Measurements from ENCODE around the gene AHSA1. TPM values are rescaled to one million over a fixed set of nuclear protein-coding genes. Genes with fewer than 3 reads are reported as not detected.

Gene AHSA1
- total RNA-seq, 3 donors from 2014 or later = 81.0 to 121 (median 110) TPM

- TF ChIP-seq POLR2AphosphoS5 (IDR thresholded peaks at IDR 0.05) (no peak), POLR2A (IDR thresholded peaks at IDR 0.05) (no peak)
- TF ChIP-seq, protein P1, sequence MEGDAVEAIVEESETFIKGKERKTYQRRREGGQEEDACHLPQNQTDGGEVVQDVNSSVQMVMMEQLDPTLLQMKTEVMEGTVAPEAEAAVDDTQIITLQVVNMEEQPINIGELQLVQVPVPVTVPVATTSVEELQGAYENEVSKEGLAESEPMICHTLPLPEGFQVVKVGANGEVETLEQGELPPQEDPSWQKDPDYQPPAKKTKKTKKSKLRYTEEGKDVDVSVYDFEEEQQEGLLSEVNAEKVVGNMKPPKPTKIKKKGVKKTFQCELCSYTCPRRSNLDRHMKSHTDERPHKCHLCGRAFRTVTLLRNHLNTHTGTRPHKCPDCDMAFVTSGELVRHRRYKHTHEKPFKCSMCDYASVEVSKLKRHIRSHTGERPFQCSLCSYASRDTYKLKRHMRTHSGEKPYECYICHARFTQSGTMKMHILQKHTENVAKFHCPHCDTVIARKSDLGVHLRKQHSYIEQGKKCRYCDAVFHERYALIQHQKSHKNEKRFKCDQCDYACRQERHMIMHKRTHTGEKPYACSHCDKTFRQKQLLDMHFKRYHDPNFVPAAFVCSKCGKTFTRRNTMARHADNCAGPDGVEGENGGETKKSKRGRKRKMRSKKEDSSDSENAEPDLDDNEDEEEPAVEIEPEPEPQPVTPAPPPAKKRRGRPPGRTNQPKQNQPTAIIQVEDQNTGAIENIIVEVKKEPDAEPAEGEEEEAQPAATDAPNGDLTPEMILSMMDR (IDR thresholded peaks at IDR 0.05) = no peak
- Histone ChIP-seq H3K27ac (no peak overlapping the region), H3K4me1 (no peaks in the 10 kb centered on the region), H3K27me3 (no peaks in the 10 kb centered on the region), H3K4me3 (no peak overlapping the region), H3K9me3 (peaks cover 0 to 8% of the 10 kb centered on the region in 2 donors), H3K36me3 (peaks cover 3% of the 10 kb centered on the region)
- intact Hi-C loops (cut with DNase I; ENCODE audit: low total_unique reads) = no loop called here
- DNase-seq (ENCODE audit: low spot score in 2 of 2) = no peak
These were observed 50.4 kb downstream of the AHSA1 start for GRCh38 chr14:77508249-77508648.

- peaks cover 3% of the 10 kb centered on the region for H3K36me3 ChIP-seq
- no peak overlapping the region for H3K27ac ChIP-seq
These were observed 51.0 kb downstream of the AHSA1 start for GRCh38 chr14:77508876-77509275.

DNA sequence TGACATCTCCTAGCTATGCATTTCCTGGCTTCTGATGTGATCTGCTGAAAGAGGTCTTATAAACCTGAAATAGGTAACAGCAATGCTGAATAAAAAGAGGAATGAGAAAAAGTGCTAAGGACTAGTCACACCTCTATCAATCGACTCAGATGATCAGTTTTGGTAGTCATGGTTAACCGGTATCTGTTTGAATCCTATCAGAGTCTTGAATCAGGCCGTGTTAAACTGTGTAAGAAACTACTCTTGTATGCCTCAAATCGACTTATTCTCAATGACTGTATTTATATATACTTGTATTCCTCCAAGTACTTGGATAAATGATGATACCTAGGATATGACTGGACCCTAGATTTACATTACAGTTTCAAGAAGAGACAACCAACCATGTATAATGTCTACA is 51.5 kb downstream of the AHSA1 start:
- Histone ChIP-seq H3K9me3 (no peaks in the 10 kb centered on the region), H3K4me3 (no peak overlapping the region), H3K4me1 (no peaks in the 10 kb centered on the region), H3K27me3 (no peaks in the 10 kb centered on the region), H3K27ac (no peak overlapping the region), H3K36me3 (peaks cover 3% of the 10 kb centered on the region)
- DNase-seq (ENCODE audit: low spot score in 2 of 2) = no peak
- intact Hi-C loops (cut with DNase I; ENCODE audit: low total_unique reads) = no loop called here
- TF ChIP-seq POLR2AphosphoS5 (IDR thresholded peaks at IDR 0.05) (no peak), POLR2A (IDR thresholded peaks at IDR 0.05) (no peak)

More at GRCh38 chr14:77508876-77509275, 51.0 kb downstream of the AHSA1 start:
- Histone ChIP-seq H3K27me3 (no peaks in the 10 kb centered on the region), H3K4me1 (no peaks in the 10 kb centered on the region), H3K9me3 (peaks cover 0 to 2% of the 10 kb centered on the region in 2 donors), H3K4me3 (no peak overlapping the region)
- intact Hi-C loops (cut with DNase I; ENCODE audit: low total_unique reads) = no loop called here
- no peak for DNase-seq (ENCODE audit: low spot score in 2 of 2)
- TF ChIP-seq, protein P1 (IDR thresholded peaks at IDR 0.05) = no peak
- TF ChIP-seq POLR2AphosphoS5 (IDR thresholded peaks at IDR 0.05) = no peak
- no peak for TF ChIP-seq POLR2A (IDR thresholded peaks at IDR 0.05)

- peaks cover 3% of the 10 kb centered on the region for H3K36me3 ChIP-seq
- intact Hi-C loops (cut with DNase I; ENCODE audit: low total_unique reads) = no loop called here
- no peaks in the 10 kb centered on the region for H3K4me1 ChIP-seq
- H3K4me3 ChIP-seq = no peak overlapping the region
- H3K27ac ChIP-seq = no peak overlapping the region
- no peaks in the 10 kb centered on the region for H3K27me3 ChIP-seq
- no peaks in the 10 kb centered on the region for H3K9me3 ChIP-seq
- DNase-seq (ENCODE audit: low spot score in 2 of 2) = no peak
- TF ChIP-seq POLR2AphosphoS5 (IDR thresholded peaks at IDR 0.05) (no peak), POLR2A (IDR thresholded peaks at IDR 0.05) (no peak)
- TF ChIP-seq, protein P1 (IDR thresholded peaks at IDR 0.05) = no peak
These were observed 53.7 kb downstream of the AHSA1 start for GRCh38 chr14:77511486-77512162.

GRCh38 chr14:77516126-77516525 is 58.2 kb downstream of the AHSA1 start:
- Histone ChIP-seq H3K27me3 (no peaks in the 10 kb centered on the region), H3K4me3 (no peak overlapping the region), H3K4me1 (no peaks in the 10 kb centered on the region), H3K27ac (no peak overlapping the region), H3K9me3 (no peaks in the 10 kb centered on the region), H3K36me3 (peaks cover 3% of the 10 kb centered on the region)
- no peak for TF ChIP-seq POLR2A (IDR thresholded peaks at IDR 0.05)
- no peak for DNase-seq (ENCODE audit: low spot score in 2 of 2)
- intact Hi-C loops (cut with DNase I; ENCODE audit: low total_unique reads) = no loop called here

Other genes with a start within 250 kb of the AHSA1 start
- gene NGB, start 186.9 kb upstream of the AHSA1 start, total RNA-seq = not detected
- 10 to 100 TPM; 16.8 to 30.3 (median 25.2) TPM for gene POMT2, start 137.2 kb upstream of the AHSA1 start, total RNA-seq
- 10 to 100 TPM; 24.3 to 42.2 (median 32.6) TPM for gene GSTZ1, start 137.1 kb upstream of the AHSA1 start, total RNA-seq
- gene TMED8, start 81.0 kb upstream of the AHSA1 start, total RNA-seq = 10 to 100 TPM in 2 of 3 donors, 1 to 10 TPM in 1; 9.4 to 16.0 (median 14.4) TPM
- 1 to 10 TPM in 2 of 3 donors, under 1 TPM in 1; 0.32 to 4.2 (median 2.0) TPM for gene SAMD15, start 80.7 kb upstream of the AHSA1 start, total RNA-seq
- 1 to 10 TPM in 1 of 3 donors, under 1 TPM in 1, not detected in 1; 0.48 to 1.3 TPM for gene NOXRED1, start 34.6 kb upstream of the AHSA1 start, total RNA-seq
- gene VIPAS39, start 492 bp upstream of the AHSA1 start, total RNA-seq = 10 to 100 TPM; 14.7 to 25.9 (median 19.2) TPM
- under 1 TPM in 2 of 3 donors, not detected in 1; 0.32 to 0.59 TPM for gene ISM2, start 40.7 kb downstream of the AHSA1 start, total RNA-seq
- 10 to 100 TPM; 31.2 to 47.2 (median 42.6) TPM for gene SPTLC2, start 158.5 kb downstream of the AHSA1 start, total RNA-seq
- 10 to 100 TPM in 2 of 3 donors, 1 to 10 TPM in 1; 5.6 to 17.0 (median 12.8) TPM for gene ALKBH1, start 249.9 kb downstream of the AHSA1 start, total RNA-seq